ENCODE data around the gene NDUFA5. TPM values are rescaled to one million over a fixed set of nuclear protein-coding genes. Genes with fewer than 3 reads are reported as not detected.

Gene NDUFA5
- polyA plus RNA-seq, 2 donors: 43.6 to 94.0 TPM

GRCh38 chr7:123581162-123581459 is 23.5 kb upstream of the NDUFA5 start:
- WGBS, 2 donors: 17 to 20% methylated on average over 2 of the region's 2 CpGs
- Histone ChIP-seq H3K9me3 (ENCODE audit: control insufficient read depth in 2 of 2, insufficient read depth in 1 of 2, low read depth in 1 of 2, low read length in 1 of 2) (no peaks in the 10 kb centered on the region), H3K27me3 (ENCODE audit: control insufficient read depth in 1 of 2, insufficient read depth in 2 of 2, low read length in 2 of 2) (peaks cover 0 to 3% of the 10 kb centered on the region in 2 donors), H3K4me3 (ENCODE audit: low read depth in 1 of 2, low read length in 2 of 2) (no peak overlapping the region), H3K36me3 (ENCODE audit: control insufficient read depth in 2 of 2, insufficient read depth in 2 of 2, low read length in 1 of 2) (no peaks in the 10 kb centered on the region), H3K4me1 (ENCODE audit: control insufficient read depth in 2 of 2, insufficient read depth in 2 of 2, low read length in 1 of 2) (no peaks in the 10 kb centered on the region), H3K27ac (ENCODE audit: low read depth in 2 of 2, low read length in 1 of 2) (no peak overlapping the region)

GRCh38 chr7:123580406-123581161 is 23.0 kb upstream of the NDUFA5 start:
- Histone ChIP-seq H3K36me3 (ENCODE audit: control insufficient read depth in 2 of 2, insufficient read depth in 2 of 2, low read length in 1 of 2) (no peaks in the 10 kb centered on the region), H3K4me1 (ENCODE audit: control insufficient read depth in 2 of 2, insufficient read depth in 2 of 2, low read length in 1 of 2) (no peaks in the 10 kb centered on the region), H3K9me3 (ENCODE audit: control insufficient read depth in 2 of 2, insufficient read depth in 1 of 2, low read depth in 1 of 2, low read length in 1 of 2) (no peaks in the 10 kb centered on the region), H3K27ac (ENCODE audit: low read depth in 2 of 2, low read length in 1 of 2) (no peak overlapping the region), H3K4me3 (ENCODE audit: low read depth in 1 of 2, low read length in 2 of 2) (no peak overlapping the region), H3K27me3 (ENCODE audit: control insufficient read depth in 1 of 2, insufficient read depth in 2 of 2, low read length in 2 of 2) (peaks cover 0 to 3% of the 10 kb centered on the region in 2 donors)
- WGBS, 2 donors: 34 to 35% methylated on average over 8 of the region's 8 CpGs

GRCh38 chr7:123579416-123579815 is 21.8 kb upstream of the NDUFA5 start:
- no peak overlapping the region for H3K27ac ChIP-seq (ENCODE audit: low read depth in 2 of 2, low read length in 1 of 2)
- no peaks in the 10 kb centered on the region for H3K4me1 ChIP-seq (ENCODE audit: control insufficient read depth in 2 of 2, insufficient read depth in 2 of 2, low read length in 1 of 2)
- no peaks in the 10 kb centered on the region for H3K36me3 ChIP-seq (ENCODE audit: control insufficient read depth in 2 of 2, insufficient read depth in 2 of 2, low read length in 1 of 2)
- H3K9me3 ChIP-seq (ENCODE audit: control insufficient read depth in 2 of 2, insufficient read depth in 1 of 2, low read depth in 1 of 2, low read length in 1 of 2): no peaks in the 10 kb centered on the region
- peaks cover 0 to 3% of the 10 kb centered on the region in 2 donors for H3K27me3 ChIP-seq (ENCODE audit: control insufficient read depth in 1 of 2, insufficient read depth in 2 of 2, low read length in 2 of 2)
- H3K4me3 ChIP-seq (ENCODE audit: low read depth in 1 of 2, low read length in 2 of 2): no peak overlapping the region

GRCh38 chr7:123573896-123574467 is 16.4 kb upstream of the NDUFA5 start:
- Histone ChIP-seq H3K36me3 (ENCODE audit: control insufficient read depth in 2 of 2, insufficient read depth in 2 of 2, low read length in 1 of 2) (no peaks in the 10 kb centered on the region), H3K27me3 (ENCODE audit: control insufficient read depth in 1 of 2, insufficient read depth in 2 of 2, low read length in 2 of 2) (peaks cover 0 to 3% of the 10 kb centered on the region in 2 donors), H3K4me3 (ENCODE audit: low read depth in 1 of 2, low read length in 2 of 2) (no peak overlapping the region), H3K27ac (ENCODE audit: low read depth in 2 of 2, low read length in 1 of 2) (no peak overlapping the region), H3K4me1 (ENCODE audit: control insufficient read depth in 2 of 2, insufficient read depth in 2 of 2, low read length in 1 of 2) (no peaks in the 10 kb centered on the region), H3K9me3 (ENCODE audit: control insufficient read depth in 2 of 2, insufficient read depth in 1 of 2, low read depth in 1 of 2, low read length in 1 of 2) (no peaks in the 10 kb centered on the region)
- WGBS, 2 donors: 86 to 88% methylated on average over 2 of the region's 2 CpGs

- no peak overlapping the region for H3K27ac ChIP-seq (ENCODE audit: low read depth in 2 of 2, low read length in 1 of 2)
- H3K27me3 ChIP-seq (ENCODE audit: control insufficient read depth in 1 of 2, insufficient read depth in 2 of 2, low read length in 2 of 2): peaks cover 0 to 3% of the 10 kb centered on the region in 2 donors
- no peaks in the 10 kb centered on the region for H3K9me3 ChIP-seq (ENCODE audit: control insufficient read depth in 2 of 2, insufficient read depth in 1 of 2, low read depth in 1 of 2, low read length in 1 of 2)
- H3K4me3 ChIP-seq (ENCODE audit: low read depth in 1 of 2, low read length in 2 of 2): no peak overlapping the region
- 69 to 74% methylated on average over 3 of the region's 3 CpGs for WGBS, 2 donors
- H3K36me3 ChIP-seq (ENCODE audit: control insufficient read depth in 2 of 2, insufficient read depth in 2 of 2, low read length in 1 of 2): no peaks in the 10 kb centered on the region
- H3K4me1 ChIP-seq (ENCODE audit: control insufficient read depth in 2 of 2, insufficient read depth in 2 of 2, low read length in 1 of 2): no peaks in the 10 kb centered on the region
Observed at GRCh38 chr7:123573341-123573740, 15.7 kb upstream of the NDUFA5 start.

- Histone ChIP-seq H3K9me3 (ENCODE audit: control insufficient read depth in 2 of 2, insufficient read depth in 1 of 2, low read depth in 1 of 2, low read length in 1 of 2) (no peaks in the 10 kb centered on the region), H3K36me3 (ENCODE audit: control insufficient read depth in 2 of 2, insufficient read depth in 2 of 2, low read length in 1 of 2) (no peaks in the 10 kb centered on the region), H3K4me3 (ENCODE audit: low read depth in 1 of 2, low read length in 2 of 2) (no peak overlapping the region), H3K27ac (ENCODE audit: low read depth in 2 of 2, low read length in 1 of 2) (no peak overlapping the region), H3K27me3 (ENCODE audit: control insufficient read depth in 1 of 2, insufficient read depth in 2 of 2, low read length in 2 of 2) (peaks cover 0 to 3% of the 10 kb centered on the region in 2 donors), H3K4me1 (ENCODE audit: control insufficient read depth in 2 of 2, insufficient read depth in 2 of 2, low read length in 1 of 2) (no peaks in the 10 kb centered on the region)
- WGBS, 2 donors: 67 to 73% methylated on average over 1 of the region's 1 CpG
Observed at GRCh38 chr7:123571684-123572083, 14.1 kb upstream of the NDUFA5 start.

- WGBS, 2 donors: 46% methylated on average over 1 of the region's 1 CpG
- Histone ChIP-seq H3K4me3 (ENCODE audit: low read depth in 1 of 2, low read length in 2 of 2) (no peak overlapping the region), H3K27ac (ENCODE audit: low read depth in 2 of 2, low read length in 1 of 2) (no peak overlapping the region), H3K36me3 (ENCODE audit: control insufficient read depth in 2 of 2, insufficient read depth in 2 of 2, low read length in 1 of 2) (no peaks in the 10 kb centered on the region), H3K4me1 (ENCODE audit: control insufficient read depth in 2 of 2, insufficient read depth in 2 of 2, low read length in 1 of 2) (no peaks in the 10 kb centered on the region), H3K27me3 (ENCODE audit: control insufficient read depth in 1 of 2, insufficient read depth in 2 of 2, low read length in 2 of 2) (no peaks in the 10 kb centered on the region), H3K9me3 (ENCODE audit: control insufficient read depth in 2 of 2, insufficient read depth in 1 of 2, low read depth in 1 of 2, low read length in 1 of 2) (no peaks in the 10 kb centered on the region)
Observed at GRCh38 chr7:123571187-123571586, 13.6 kb upstream of the NDUFA5 start.

GRCh38 chr7:123570390-123571182 is 13.0 kb upstream of the NDUFA5 start:
- H3K4me1 ChIP-seq (ENCODE audit: control insufficient read depth in 2 of 2, insufficient read depth in 2 of 2, low read length in 1 of 2): no peaks in the 10 kb centered on the region
- no peaks in the 10 kb centered on the region for H3K36me3 ChIP-seq (ENCODE audit: control insufficient read depth in 2 of 2, insufficient read depth in 2 of 2, low read length in 1 of 2)
- no peak overlapping the region for H3K4me3 ChIP-seq (ENCODE audit: low read depth in 1 of 2, low read length in 2 of 2)
- no peak overlapping the region for H3K27ac ChIP-seq (ENCODE audit: low read depth in 2 of 2, low read length in 1 of 2)
- H3K9me3 ChIP-seq (ENCODE audit: control insufficient read depth in 2 of 2, insufficient read depth in 1 of 2, low read depth in 1 of 2, low read length in 1 of 2): no peaks in the 10 kb centered on the region
- H3K27me3 ChIP-seq (ENCODE audit: control insufficient read depth in 1 of 2, insufficient read depth in 2 of 2, low read length in 2 of 2): no peaks in the 10 kb centered on the region
- 54 to 60% methylated on average over 4 of the region's 4 CpGs for WGBS, 2 donors

- Histone ChIP-seq H3K4me1 (ENCODE audit: control insufficient read depth in 2 of 2, insufficient read depth in 2 of 2, low read length in 1 of 2) (no peaks in the 10 kb centered on the region), H3K27me3 (ENCODE audit: control insufficient read depth in 1 of 2, insufficient read depth in 2 of 2, low read length in 2 of 2) (no peaks in the 10 kb centered on the region), H3K36me3 (ENCODE audit: control insufficient read depth in 2 of 2, insufficient read depth in 2 of 2, low read length in 1 of 2) (no peaks in the 10 kb centered on the region), H3K9me3 (ENCODE audit: control insufficient read depth in 2 of 2, insufficient read depth in 1 of 2, low read depth in 1 of 2, low read length in 1 of 2) (no peaks in the 10 kb centered on the region), H3K27ac (ENCODE audit: low read depth in 2 of 2, low read length in 1 of 2) (no peak overlapping the region), H3K4me3 (ENCODE audit: low read depth in 1 of 2, low read length in 2 of 2) (no peak overlapping the region)
- 51 to 56% methylated on average over 2 of the region's 2 CpGs for WGBS, 2 donors
Observed at GRCh38 chr7:123569352-123570010, 11.9 kb upstream of the NDUFA5 start.

Measured in esophagus (tissue), 2 donors.